Measurements from ENCODE around the gene NDUFS8.

Gene NDUFS8

GRCh38 chr11:68014947-68015447 is 15.5 kb upstream of the NDUFS8 start:
- DNase-seq (ENCODE audit: low read depth in 2 of 3, low spot score in 2 of 3) = no peak

GRCh38 chr11:68015467-68015866 is 15.0 kb upstream of the NDUFS8 start:
- no peak for DNase-seq (ENCODE audit: low read depth in 2 of 3, low spot score in 2 of 3)

- no peak for DNase-seq (ENCODE audit: low read depth in 2 of 3, low spot score in 2 of 3)
These were observed 14.1 kb upstream of the NDUFS8 start for GRCh38 chr11:68016161-68016903.

- no peak for DNase-seq (ENCODE audit: low read depth in 2 of 3, low spot score in 2 of 3)
These were observed 13.3 kb upstream of the NDUFS8 start for GRCh38 chr11:68016904-68017817.

- DNase-seq (ENCODE audit: low read depth in 2 of 3, low spot score in 2 of 3) = no peak
These were observed 12.3 kb upstream of the NDUFS8 start for GRCh38 chr11:68017980-68018729.

GRCh38 chr11:68018730-68019190 is 11.7 kb upstream of the NDUFS8 start:
- no peak for DNase-seq (ENCODE audit: low read depth in 2 of 3, low spot score in 2 of 3)

GRCh38 chr11:68019486-68019885 is 11.0 kb upstream of the NDUFS8 start:
- DNase-seq (ENCODE audit: low read depth in 2 of 3, low spot score in 2 of 3) = no peak

- DNase-seq (ENCODE audit: low read depth in 2 of 3, low spot score in 2 of 3) = no peak
These were observed 9.9 kb upstream of the NDUFS8 start for GRCh38 chr11:68020575-68020974.

GRCh38 chr11:68021167-68021787 is 9.2 kb upstream of the NDUFS8 start:
- DNase-seq (ENCODE audit: low read depth in 2 of 3, low spot score in 2 of 3) = no peak

GRCh38 chr11:68022531-68022930 is 8.0 kb upstream of the NDUFS8 start:
- no peak for DNase-seq (ENCODE audit: low read depth in 2 of 3, low spot score in 2 of 3)

- no peak for DNase-seq (ENCODE audit: low read depth in 2 of 3, low spot score in 2 of 3)
These were observed 6.0 kb upstream of the NDUFS8 start for GRCh38 chr11:68024508-68024907.

GRCh38 chr11:68025047-68025446 is 5.4 kb upstream of the NDUFS8 start:
- DNase-seq (ENCODE audit: low read depth in 2 of 3, low spot score in 2 of 3) = no peak

GRCh38 chr11:68026391-68027105 is 3.9 kb upstream of the NDUFS8 start:
- no peak for DNase-seq (ENCODE audit: low read depth in 2 of 3, low spot score in 2 of 3)

- no peak for DNase-seq (ENCODE audit: low read depth in 2 of 3, low spot score in 2 of 3)
These were observed 2.8 kb upstream of the NDUFS8 start for GRCh38 chr11:68027667-68028066.

GRCh38 chr11:68028802-68029545 is 1.5 kb upstream of the NDUFS8 start:
- DNase-seq (ENCODE audit: low read depth in 2 of 3, low spot score in 2 of 3) = no peak

GRCh38 chr11:68031144-68031464 is 623 bp downstream of the NDUFS8 start:
- no peak for DNase-seq (ENCODE audit: low read depth in 2 of 3, low spot score in 2 of 3)

- no peak for DNase-seq (ENCODE audit: low read depth in 2 of 3, low spot score in 2 of 3)
These were observed 1.5 kb downstream of the NDUFS8 start for GRCh38 chr11:68032003-68032402.

GRCh38 chr11:68032997-68033707 is 2.7 kb downstream of the NDUFS8 start:
- DNase-seq (ENCODE audit: low read depth in 2 of 3, low spot score in 2 of 3) = no peak

- no peak for DNase-seq (ENCODE audit: low read depth in 2 of 3, low spot score in 2 of 3)
These were observed 3.2 kb downstream of the NDUFS8 start for GRCh38 chr11:68033708-68034045.

Data from activated CD8-positive, alpha-beta memory T cell treated with anti-CD3 and anti-CD28 coated beads for 48 hours (primary cell).